LNCaP clone FGC (cell line): ENCODE data around the gene NOP58.
A peak's percentile ranks its signal among the peaks of the same experiment; 100 is the strongest.

ENCODE experiments used
- DNase-seq: peaks from one replicate; pipeline ENCODE4 v3.0.0-alpha.2; 2011; ENCODE audit warnings: low read depth
- H3K4me3 ChIP-seq: 2 replicates; pipeline ENCODE4 v1.5.1; 2011; ENCODE audit warnings: mild to moderate bottlenecking, low read depth, low read length, control low read depth
- CTCF ChIP-seq: IDR thresholded peaks from 2 replicates; pipeline ENCODE4 v1.5.1; 2012; ENCODE audit warnings: mild to moderate bottlenecking; ENCODE audit not compliant: control insufficient read depth, insufficient read depth; ENCODE audit errors: extremely low read depth

NOP58 gene

GRCh38 chr2:202335791-202336467, 70.4 kb downstream of the NOP58 start:
- TF ChIP-seq CTCF = no peak
- no peak overlapping the region for H3K4me3 ChIP-seq
- DNase-seq = no peak

- DNase-seq = no peak
- H3K4me3 ChIP-seq = no peak overlapping the region
- TF ChIP-seq CTCF = no peak
Measured at GRCh38 chr2:202337151-202337550, 71.6 kb downstream of the NOP58 start.

GRCh38 chr2:202337706-202338346, 72.3 kb downstream of the NOP58 start:
- H3K4me3 ChIP-seq = no peak overlapping the region
- TF ChIP-seq CTCF = no peak
- DNase-seq = no peak

DNA sequence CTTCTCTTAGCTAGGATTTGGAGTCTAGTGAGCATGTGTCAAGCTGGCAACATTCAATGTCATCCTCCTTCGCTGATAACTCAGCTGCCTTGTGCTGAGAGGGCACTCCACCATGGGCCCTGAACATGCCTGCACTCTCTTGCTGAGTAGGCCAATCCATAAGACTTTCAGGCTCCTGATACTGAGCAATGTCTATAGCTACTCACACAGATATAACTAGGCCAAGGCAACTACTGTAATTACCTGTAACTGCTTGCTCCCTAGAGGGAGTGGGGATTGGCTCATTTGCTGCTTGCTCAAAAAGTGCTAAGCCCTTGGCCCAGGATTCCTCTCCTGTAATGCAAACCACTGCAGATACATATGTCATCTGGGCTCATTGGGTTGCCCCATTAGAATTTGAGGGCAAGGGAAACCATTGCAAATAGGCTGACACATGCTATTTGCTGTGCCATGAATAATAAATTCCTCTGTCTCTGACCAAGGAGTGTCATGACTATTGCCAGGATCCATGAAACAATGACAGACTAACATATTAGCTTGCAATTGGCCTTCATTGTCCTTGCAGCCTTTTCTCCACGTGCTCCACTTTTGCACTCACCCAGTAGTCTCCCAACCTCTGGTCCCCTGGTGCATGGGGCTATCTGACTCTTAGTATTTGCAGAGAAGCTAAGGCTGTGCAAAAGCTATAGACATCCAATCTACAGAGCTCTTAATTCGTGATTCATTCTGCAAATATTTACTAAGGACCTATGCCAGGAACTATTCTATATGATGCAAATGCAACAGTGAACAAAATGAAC, 73.7 kb downstream of the NOP58 start:
- no peak for TF ChIP-seq CTCF
- no peak overlapping the region for H3K4me3 ChIP-seq
- peak; percentile 82 for DNase-seq

DNA sequence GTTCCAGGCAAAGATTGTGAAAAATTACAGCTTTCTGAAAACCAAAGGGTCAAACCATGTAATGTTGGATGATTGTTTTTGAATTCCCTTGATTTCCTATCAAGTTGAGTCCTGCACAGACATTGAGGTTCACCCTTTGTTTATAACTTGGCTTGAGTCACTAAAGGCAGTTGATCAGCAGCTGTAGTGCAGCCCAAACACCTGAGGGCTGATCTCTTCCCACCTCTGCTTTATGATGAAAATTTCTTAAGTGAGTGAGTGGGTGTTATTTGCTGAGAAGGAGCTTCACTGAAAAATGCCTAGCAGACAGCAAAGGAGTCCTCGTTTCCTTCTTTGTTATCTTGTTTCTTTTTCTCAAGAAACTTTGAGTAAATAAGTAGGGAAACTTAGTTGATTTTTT, 78.6 kb downstream of the NOP58 start:
- no peak overlapping the region for H3K4me3 ChIP-seq
- TF ChIP-seq CTCF = no peak
- no peak for DNase-seq

- DNase-seq = no peak
- H3K4me3 ChIP-seq = no peak overlapping the region
- TF ChIP-seq CTCF = no peak
Measured at GRCh38 chr2:202346180-202346579, 80.6 kb downstream of the NOP58 start.
